HG02763 (cell line): ENCODE measurements around the gene ATP1A1.
A peak's percentile ranks its signal among the peaks of the same experiment; 100 is the strongest.

Experiments used
- ATAC-seq: cut with Tn5 transposase; IDR thresholded peaks from one replicate; pipeline ENCODE4 v1.9.1; 2021; ENCODE audit warnings: mild to moderate bottlenecking, moderate library complexity; ENCODE audit not compliant: unreplicated experiment

The ATP1A1 gene

DNA sequence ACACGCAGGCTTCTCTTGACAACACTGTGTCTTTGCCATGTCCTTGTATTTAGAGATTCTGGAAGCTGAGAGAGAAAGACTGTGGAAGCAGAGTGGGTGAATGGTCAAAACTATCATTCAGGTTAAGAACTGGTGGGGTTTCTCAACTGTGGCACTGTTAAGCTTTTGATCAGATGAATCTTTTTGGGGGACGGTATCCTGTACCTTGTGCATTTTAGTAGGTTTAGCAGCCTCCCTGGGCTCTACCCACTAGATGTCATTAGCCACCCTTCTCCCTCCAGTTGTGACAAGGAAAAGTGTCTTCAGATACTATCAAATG lies 39.4 kb downstream of the ATP1A1 start:
- ATAC-seq = no peak

DNA sequence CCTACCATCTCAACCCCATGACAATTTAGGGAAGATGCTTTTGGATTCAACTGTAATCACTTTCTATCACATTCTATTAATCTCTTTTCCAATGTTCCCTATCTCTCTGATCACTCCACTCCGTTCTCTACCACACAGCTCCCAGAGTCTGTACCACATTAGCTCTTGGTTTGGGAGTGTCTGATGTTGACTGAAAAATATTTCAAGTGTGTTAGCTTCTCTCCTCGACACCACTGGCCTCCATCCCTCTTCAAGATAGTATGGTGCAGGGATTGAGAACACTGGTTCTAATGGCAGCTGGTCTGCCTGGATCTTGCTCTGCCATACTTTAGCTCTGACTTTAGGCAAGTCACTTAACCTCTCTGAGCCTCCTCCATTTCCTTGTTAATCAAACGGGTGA lies 39.9 kb downstream of the ATP1A1 start:
- ATAC-seq = no peak

DNA sequence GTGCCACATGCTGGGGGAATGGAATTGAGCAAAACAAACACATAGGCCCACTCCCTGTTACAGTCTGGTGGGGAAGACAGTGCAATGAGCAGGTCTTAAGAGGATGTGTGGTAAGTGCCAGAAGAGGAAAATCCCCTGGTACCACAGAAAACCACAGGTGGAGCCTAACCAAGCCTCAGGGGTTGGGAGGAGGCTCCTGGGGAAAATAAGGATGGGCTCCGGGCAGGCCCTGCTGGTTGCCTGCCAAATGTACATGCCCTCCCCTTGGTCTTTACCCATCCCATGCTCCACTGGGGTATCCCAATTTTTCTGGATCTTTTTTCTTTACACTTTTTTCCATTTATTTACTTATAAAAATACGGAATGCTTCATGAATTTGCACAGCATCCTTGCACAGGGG lies 40.4 kb downstream of the ATP1A1 start:
- ATAC-seq = no peak

DNA sequence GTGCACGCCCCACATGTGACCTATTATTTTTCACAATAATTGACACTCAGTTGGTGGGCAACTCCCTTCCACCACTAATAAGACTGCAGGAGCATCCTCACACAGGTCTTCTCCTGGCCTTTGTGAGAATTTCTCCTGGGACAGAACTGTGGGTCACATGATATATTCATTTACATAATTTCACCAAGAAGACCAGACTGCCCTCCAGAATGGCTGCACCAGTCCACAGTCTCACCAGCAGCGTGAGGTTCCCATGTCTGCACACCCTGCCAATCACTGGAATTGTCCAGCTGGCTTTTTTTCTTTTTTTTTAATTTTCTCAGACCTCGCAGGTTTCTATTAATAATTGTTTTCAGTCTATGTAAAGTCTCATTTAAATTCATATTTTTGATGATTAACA lies 41.3 kb downstream of the ATP1A1 start:
- ATAC-seq = no peak

- no peak for ATAC-seq
Measured at GRCh38 chr1:116415200-116415698, 42.2 kb downstream of the ATP1A1 start.

DNA sequence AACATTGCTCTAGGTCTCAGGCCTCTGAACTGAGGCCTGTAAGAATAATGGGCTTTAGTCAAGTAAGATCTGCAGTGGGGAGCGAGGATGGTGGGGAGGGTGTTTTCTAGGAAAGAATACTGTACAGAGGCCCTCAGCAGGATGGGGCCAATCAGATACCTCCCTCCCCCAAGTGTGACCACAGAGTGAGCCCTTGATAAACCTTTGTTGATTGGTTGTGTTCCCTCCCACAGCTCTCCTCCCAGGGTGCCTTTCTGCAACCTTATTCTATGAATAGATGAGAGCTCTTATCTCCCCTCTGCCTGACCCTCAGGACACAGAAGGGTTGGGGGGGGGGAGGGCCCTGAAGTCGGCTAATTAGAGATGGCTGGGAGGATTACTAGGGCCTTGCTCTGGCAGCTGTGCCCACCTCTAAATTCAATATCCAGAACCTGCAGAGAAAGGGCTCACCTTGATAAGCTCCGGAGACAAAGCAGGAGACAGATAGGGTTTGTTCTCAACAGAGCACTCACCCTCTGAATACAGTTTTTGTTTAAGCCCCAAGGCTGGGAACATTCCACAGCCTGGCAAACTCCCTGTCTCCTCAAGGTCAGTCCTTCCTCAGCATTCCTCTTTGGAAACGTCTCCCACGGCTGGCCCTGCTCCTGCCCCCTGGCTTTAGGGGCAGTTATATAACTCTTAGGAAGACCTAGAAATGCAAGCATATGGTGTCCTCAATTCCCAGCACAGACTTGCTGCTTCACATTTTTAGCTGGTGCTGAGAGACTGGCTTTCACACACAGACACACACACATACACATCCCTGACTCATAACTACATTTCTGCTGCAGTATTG lies 42.9 kb downstream of the ATP1A1 start:
- no peak for ATAC-seq

DNA sequence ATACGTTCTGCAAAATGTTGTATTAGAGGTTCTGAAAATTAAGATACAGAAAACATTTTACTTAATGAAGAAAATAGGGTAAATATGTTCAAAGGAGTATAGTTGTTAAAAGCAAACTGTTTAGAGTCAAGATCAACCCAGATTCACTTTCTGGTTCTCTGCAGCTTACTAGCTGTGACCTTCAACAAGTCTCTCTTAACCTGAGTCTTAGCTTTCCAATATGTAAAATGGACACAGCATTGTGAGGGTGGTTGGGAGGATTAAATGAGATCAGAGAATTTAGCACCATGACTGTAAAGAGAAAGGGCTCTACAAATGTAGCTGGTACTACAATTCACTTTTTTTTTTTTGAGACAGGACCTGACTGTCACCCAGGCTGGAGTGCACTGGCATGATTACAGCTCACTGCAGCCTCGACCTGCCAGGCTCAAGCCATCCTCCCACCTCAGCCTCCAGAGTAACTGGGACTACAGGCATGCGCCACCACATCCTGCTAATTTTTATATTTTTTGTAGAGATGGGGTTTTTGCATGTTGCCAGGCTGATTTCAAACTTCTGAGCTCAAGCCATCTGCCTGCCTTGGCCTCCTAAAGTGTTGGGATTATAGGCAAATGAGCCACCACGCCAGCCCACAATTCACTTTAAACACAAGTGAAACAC lies 43.9 kb downstream of the ATP1A1 start:
- no peak for ATAC-seq

- no peak for ATAC-seq
Measured at GRCh38 chr1:116417678-116418077, 44.6 kb downstream of the ATP1A1 start.

- ATAC-seq = peak; percentile 84
Measured at GRCh38 chr1:116418091-116418830, 45.2 kb downstream of the ATP1A1 start.

- ATAC-seq = no peak
Measured at GRCh38 chr1:116420417-116421200, 47.6 kb downstream of the ATP1A1 start.

DNA sequence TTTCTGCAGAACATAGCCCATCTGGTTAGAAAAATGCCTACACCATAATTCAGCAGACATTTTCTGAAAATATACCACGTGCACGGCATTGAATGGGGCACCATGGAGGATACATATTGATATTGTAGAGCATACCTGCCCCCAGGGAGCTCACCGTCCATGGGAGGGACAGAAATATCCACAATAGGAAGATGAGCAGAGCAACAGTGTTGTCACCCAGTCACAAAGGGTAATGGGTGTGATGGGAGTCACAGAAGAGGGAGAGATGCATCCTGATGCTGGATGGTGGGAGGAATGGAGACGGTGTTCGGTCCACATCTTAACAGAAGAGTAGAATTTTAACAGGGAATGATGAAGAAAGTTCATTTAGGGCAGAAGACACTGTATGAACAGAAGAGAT lies 51.4 kb downstream of the ATP1A1 start:
- no peak for ATAC-seq

GRCh38 chr1:116424863-116425262 lies 51.8 kb downstream of the ATP1A1 start:
- ATAC-seq = no peak

DNA sequence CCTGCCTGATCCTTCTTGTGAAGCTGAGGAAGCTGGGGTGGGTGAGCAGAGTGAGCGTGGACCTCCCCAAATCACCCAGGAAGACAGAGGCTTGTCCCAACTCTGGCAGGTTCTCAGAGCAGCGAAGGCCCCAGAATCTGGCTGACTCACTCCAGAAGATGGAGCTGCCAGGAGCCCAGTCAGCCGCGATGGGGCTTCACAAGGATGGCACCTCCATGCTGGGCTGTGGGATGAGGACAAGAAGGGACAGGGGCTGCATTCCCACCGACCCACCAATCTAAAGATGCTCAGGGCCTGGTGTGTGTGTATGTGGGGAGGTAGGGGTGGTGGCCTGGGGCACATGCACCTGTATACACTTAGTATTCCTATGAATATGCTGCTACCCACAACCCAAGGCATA lies 52.9 kb downstream of the ATP1A1 start:
- ATAC-seq = no peak

DNA sequence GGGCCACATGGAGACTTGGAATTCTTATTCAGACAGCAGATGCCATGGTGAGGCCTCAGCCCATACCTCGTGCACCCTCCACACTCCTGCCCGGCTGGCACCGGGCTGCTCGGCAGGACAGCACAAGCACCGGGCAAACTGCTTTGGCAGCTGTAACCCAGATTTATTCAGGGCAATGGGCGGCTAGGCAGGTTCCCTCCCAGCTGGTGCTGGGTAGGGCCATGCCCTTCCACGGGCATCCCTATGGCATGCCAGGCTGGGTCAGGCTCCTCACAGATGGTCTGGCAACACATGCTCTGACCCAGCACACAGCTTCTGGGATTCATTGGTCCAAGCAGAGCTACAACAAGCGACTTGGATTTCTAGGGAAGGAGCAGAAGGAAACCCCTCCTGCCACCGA lies 53.4 kb downstream of the ATP1A1 start:
- no peak for ATAC-seq

DNA sequence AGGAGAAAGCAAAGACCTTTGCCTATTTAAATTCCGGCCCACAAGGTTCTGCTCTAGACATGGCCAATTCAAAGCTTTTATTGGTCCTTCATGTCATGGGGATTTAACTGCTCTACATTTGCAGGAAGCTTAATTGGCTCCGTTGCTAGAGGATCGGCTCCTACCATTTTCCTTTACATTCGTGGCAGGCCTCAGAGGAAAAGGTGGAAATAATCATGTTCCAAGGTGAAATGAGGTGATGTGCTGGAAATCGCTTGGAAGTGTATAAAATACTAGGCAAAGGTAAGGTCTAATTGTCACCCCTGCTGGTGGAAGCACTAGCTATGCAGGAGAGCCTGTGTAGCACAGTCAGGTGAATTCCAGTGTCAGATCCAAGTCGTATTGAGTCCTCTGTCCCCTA lies 55.5 kb downstream of the ATP1A1 start:
- no peak for ATAC-seq

DNA sequence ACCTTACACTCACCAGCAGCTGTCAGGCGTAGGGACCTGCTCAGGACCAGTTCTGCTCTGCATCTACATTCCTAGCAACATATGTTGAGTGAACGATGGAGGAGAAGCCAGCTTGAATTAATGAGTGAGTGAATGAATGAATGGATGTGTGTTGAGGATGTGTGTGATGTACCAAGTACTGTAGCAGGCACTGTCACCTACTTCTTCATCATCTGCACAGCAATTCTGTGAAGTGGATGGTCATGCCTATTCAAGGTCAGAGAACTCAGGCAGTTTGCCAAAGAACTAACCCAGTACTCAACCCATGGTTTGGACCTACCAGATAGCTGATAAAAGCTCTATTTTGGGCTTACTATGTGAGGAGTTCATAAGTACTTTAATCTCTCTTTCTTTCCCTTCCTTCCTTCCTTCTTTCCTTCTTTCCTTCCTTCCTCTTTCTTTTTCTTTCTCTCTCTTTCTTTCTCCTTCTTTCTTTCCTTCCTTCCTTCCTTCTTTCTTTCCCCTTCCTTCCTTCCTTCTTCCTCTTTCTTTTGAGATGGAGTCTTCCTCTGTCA lies 56.9 kb downstream of the ATP1A1 start:
- no peak for ATAC-seq

- ATAC-seq = no peak
Measured at GRCh38 chr1:116431870-116432500, 58.9 kb downstream of the ATP1A1 start.

DNA sequence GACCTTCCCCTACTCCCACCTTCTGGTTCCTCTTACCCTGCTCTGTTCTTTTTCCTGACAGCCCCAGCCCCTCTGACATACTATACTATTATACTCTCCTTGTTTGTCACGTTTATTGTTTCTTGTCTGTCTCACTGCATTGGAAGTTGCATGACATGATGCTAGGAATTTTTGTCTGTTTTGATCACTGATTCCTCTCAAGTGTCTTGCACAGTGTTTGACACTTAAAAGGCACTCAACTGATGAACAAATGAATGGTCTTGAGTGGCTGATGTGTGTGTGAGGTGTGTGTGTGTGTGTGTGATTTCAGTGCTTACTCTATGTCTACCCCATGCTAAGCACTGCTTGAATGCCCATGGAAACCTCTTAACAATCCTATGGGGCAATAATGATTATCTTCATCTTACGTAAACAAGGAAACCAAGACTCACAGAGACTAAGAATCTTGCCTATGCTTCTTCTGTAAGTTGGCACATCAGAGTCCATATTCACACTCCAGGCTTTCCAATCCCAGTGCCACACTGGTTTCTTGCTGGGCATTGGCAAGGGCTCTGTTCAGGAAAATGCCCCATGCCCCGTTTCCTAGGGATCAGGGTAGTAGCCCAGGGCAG lies 59.7 kb downstream of the ATP1A1 start:
- ATAC-seq = no peak

GRCh38 chr1:116433275-116434257 lies 60.5 kb downstream of the ATP1A1 start:
- no peak for ATAC-seq
